Measurements from ENCODE around the gene POLG.
"Not testable (repeated sequence)": the region's sequence is repeated elsewhere in the genome, so short reads cannot be mapped to it uniquely, and the experiment has no call there.

Gene POLG

DNA sequence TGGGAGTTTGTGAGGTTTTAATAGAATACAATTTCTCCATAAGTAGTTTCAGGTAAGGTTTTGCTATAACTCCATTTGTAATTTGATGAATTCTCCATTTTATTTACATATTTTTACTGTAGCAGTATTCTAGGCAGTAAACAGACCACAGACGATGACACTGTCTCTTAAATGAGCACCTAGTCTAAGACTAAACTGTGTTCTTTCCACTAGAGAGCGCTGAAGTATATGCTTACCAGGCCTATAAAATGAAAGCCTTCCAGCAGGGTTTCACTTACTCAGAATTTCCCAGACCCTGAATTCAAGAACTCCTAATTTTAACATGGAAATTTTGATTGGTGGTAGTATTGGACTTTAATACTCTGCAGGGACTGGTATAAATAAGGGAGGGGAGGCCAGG is 41.6 kb downstream of the POLG start:
- no peak for TF ChIP-seq Cebpa-rat (IDR thresholded peaks at IDR 0.05)
- Histone ChIP-seq H3K9ac (no peak overlapping the region), H3K9me3 (peaks cover 11% of the 10 kb centered on the region; the same call in 1 of the 2 replicates), H3K27me3 (no peaks in the 10 kb centered on the region), H3K4me2 (no peak overlapping the region), H3K4me3 (no peak overlapping the region), H4K20me1 (no peaks in the 10 kb centered on the region), H3K4me1 (no peaks in the 10 kb centered on the region), H3K27ac (no peak overlapping the region), H3K36me3 (peaks cover 82% of the 10 kb centered on the region)

DNA sequence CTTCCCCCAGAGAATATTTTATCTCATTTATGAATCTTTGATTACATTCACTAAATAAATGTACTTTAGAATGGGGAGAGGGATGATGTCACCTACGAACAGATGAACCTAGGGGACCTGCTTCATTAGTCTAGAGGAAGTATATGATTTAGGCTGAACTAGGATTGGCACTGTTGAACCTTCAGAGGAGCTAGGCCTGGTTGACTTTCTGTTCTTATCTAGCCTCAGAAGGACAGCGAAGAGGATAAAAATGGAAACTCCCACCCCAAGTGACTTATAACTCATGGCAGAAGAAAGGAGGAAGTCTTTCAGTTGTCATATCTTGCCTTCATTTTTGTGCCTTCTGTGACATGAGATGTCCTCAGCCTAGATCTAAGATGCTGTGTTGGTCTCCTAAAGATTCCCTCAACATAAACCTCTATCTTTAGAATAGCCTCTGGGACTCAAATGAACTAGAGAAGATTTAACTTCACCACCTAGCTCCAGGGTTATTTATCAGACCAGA is 42.6 kb downstream of the POLG start:
- no peak for TF ChIP-seq Cebpa-rat (IDR thresholded peaks at IDR 0.05)
- Histone ChIP-seq H4K20me1 (no peaks in the 10 kb centered on the region), H3K4me3 (no peak overlapping the region), H3K36me3 (peaks cover 92% of the 10 kb centered on the region), H3K4me2 (no peak overlapping the region), H3K27ac (no peak overlapping the region), H3K9ac (no peak overlapping the region), H3K27me3 (no peaks in the 10 kb centered on the region), H3K9me3 (peaks cover 11% of the 10 kb centered on the region; the same call in 1 of the 2 replicates), H3K4me1 (no peaks in the 10 kb centered on the region)

DNA sequence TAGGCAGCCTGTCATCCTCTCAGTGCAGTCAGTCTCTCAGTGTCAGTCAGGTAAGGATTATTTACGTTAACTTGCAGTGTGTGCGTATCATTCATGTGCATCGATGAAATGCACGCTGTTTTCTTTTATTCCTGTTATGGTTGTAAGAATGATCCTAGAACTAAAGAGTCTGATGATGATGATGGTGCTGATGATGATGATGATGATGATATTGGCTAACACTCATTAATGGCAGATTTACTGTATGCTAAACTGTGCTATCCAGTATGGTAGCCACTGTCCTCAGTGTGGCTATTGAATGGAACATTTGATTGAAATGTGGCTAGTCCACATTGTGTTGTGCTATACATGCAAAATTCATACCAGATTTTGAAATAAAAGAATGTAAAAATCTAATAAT is 51.4 kb downstream of the POLG start:
- Histone ChIP-seq H3K36me3 (peaks cover 96% of the 10 kb centered on the region), H3K4me2 (no peak overlapping the region), H3K9ac (no peak overlapping the region), H3K9me3 (peaks cover 22% of the 10 kb centered on the region), H3K27me3 (no peaks in the 10 kb centered on the region), H3K4me3 (no peak overlapping the region), H4K20me1 (no peaks in the 10 kb centered on the region), H3K27ac (no peak overlapping the region), H3K4me1 (no peaks in the 10 kb centered on the region)
- TF ChIP-seq Cebpa-rat (IDR thresholded peaks at IDR 0.05): no peak

DNA sequence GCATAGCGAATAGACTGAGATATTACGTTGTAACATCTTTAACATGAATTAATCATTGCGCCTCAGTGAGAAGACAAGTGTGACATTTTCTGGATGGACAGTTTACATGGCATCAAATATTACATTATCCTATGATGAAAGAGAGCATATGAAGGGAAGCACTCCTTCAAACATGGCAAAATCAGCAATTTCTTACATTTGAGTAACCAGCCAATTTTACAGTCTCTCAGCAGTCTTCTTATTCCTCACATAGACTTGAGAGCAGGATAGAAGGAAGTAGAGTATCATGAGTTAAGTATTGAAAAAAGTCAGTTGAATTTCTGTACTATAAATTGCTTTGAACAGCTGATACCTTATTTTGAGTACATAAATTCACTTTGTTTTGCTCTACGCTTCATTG is 52.0 kb downstream of the POLG start:
- Histone ChIP-seq H3K9me3 (peaks cover 22% of the 10 kb centered on the region), H3K27ac (no peak overlapping the region), H3K4me1 (no peaks in the 10 kb centered on the region), H3K4me2 (no peak overlapping the region), H3K4me3 (no peak overlapping the region), H3K9ac (no peak overlapping the region), H3K27me3 (no peaks in the 10 kb centered on the region), H4K20me1 (no peaks in the 10 kb centered on the region), H3K36me3 (peaks cover 96% of the 10 kb centered on the region)
- TF ChIP-seq Cebpa-rat (IDR thresholded peaks at IDR 0.05): no peak

DNA sequence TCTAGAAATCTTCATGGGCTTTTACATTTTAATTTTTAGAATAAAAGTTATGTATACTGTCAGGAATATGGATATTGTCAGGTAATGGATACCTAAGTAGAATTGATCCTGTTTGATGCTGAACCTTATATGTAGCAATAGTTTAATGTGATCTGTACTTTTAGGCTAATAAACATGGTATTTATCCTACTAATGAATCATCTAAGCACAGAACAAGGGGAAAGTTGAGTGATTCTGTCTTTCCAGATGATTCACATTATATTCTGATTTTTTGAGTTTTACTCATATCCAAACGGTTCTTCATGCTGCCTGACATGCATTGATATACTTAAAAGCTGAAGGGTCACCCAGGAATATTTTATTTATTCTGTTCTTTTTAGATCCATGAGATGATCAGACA is 56.3 kb downstream of the POLG start:
- Histone ChIP-seq H3K9me3 (no peaks in the 10 kb centered on the region), H4K20me1 (no peaks in the 10 kb centered on the region), H3K4me1 (no peaks in the 10 kb centered on the region), H3K27ac (no peak overlapping the region), H3K4me2 (no peak overlapping the region), H3K27me3 (no peaks in the 10 kb centered on the region), H3K9ac (no peak overlapping the region), H3K36me3 (peaks cover 95% of the 10 kb centered on the region), H3K4me3 (no peak overlapping the region)
- no peak for TF ChIP-seq Cebpa-rat (IDR thresholded peaks at IDR 0.05)

DNA sequence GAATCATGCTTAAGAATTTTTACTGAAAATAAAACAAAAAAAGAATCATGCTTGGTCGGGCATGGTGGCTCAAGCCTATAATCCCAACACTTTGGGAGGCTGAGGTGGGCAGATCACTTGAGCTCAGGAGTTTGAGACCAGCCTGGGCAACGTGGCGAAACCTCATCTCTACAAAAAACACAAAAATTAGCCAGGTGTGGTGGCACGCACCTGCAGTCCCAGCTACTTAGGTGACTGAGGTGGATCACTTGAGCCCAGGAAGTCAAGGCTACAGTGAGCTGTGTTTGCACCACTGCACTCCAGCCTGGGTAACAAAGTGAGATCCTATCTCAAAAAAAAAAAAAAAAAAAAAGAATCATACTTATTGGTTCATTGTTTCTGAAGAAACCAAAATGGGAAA is 57.3 kb downstream of the POLG start:
- not testable (repeated sequence) for H3K27me3 ChIP-seq, H3K9ac ChIP-seq, H3K4me3 ChIP-seq, H3K4me1 ChIP-seq, H4K20me1 ChIP-seq, H3K4me2 ChIP-seq, H3K27ac ChIP-seq, H3K9me3 ChIP-seq
- peaks cover 93% of the 10 kb centered on the region for H3K36me3 ChIP-seq
